CD8-positive, alpha-beta memory T cell (primary cell): Measurements from ENCODE around the gene VEGFD. TPM values are rescaled to one million over a fixed set of nuclear protein-coding genes. Genes with fewer than 3 reads are reported as not detected.
"Not testable (repeated sequence)": the region's sequence is repeated elsewhere in the genome, so short reads cannot be mapped to it uniquely, and the experiment has no call there.

ENCODE experiments used
- CTCF ChIA-PET: fragments of 350-600 bp; sonication (Branson Sonifier 250); formaldehyde crosslinking; loops from one replicate; lab custom pipeline; 2021; ENCODE audit warnings: antibody characterized with exemption; lab: Charles Lee
- POLR2A ChIA-PET: fragments of 350-600 bp; sonication (Branson Sonifier 250); formaldehyde crosslinking; loops from one replicate; lab custom pipeline; 2021; ENCODE audit warnings: antibody characterized with exemption; lab: Charles Lee
- DNase-seq, 5 donors: peaks; one replicate each; pipeline versions ENCODE4 v3.0.0 to v3.0.0-alpha.2; 2020 to 2022; ENCODE audit warnings: mixed read lengths in 1 of 5
- H3K27ac ChIP-seq: one replicate; pipeline ENCODE4 v1.7.0; 2013; ENCODE audit warnings: low read depth, mild to moderate bottlenecking, low read length, moderate library complexity
- H3K27me3 ChIP-seq: 2 replicates; pipeline ENCODE4 v1.7.0; 2013; ENCODE audit warnings: low read length, mild to moderate bottlenecking; ENCODE audit not compliant: insufficient read depth, poor library complexity, severe bottlenecking
- H3K36me3 ChIP-seq: 2 replicates; pipeline ENCODE4 v1.7.0; 2013; ENCODE audit warnings: mild to moderate bottlenecking, low read length, moderate library complexity; ENCODE audit not compliant: insufficient read depth
- H3K4me1 ChIP-seq: 2 replicates; pipeline ENCODE4 v1.7.0; 2013; ENCODE audit warnings: mild to moderate bottlenecking, low read length, moderate library complexity; ENCODE audit not compliant: insufficient read depth
- H3K4me3 ChIP-seq: 2 replicates; pipeline ENCODE4 v1.7.0; 2013; ENCODE audit warnings: mild to moderate bottlenecking, low read length
- H3K9me3 ChIP-seq: 2 replicates; pipeline ENCODE4 v1.7.0; 2013; ENCODE audit warnings: mild to moderate bottlenecking, low read length
- H3K27ac Mint-ChIP-seq, 8 donors: one replicate each; pipeline ENCODE4 v1.8.0; 2020 to 2021; ENCODE audit warnings: mixed read lengths in 8 of 8, mild to moderate bottlenecking in 6 of 8, inconsistent platforms in 3 of 8, moderate library complexity in 3 of 8
- H3K27me3 Mint-ChIP-seq, 2 donors: one replicate each; pipeline ENCODE4 v1.8.0; 2020 to 2021; ENCODE audit warnings: mixed read lengths in 2 of 2, mild to moderate bottlenecking in 1 of 2, moderate library complexity in 1 of 2
- H3K36me3 Mint-ChIP-seq, 3 donors: one replicate each; pipeline ENCODE4 v1.8.0; 2020 to 2021; ENCODE audit warnings: mixed read lengths in 3 of 3, inconsistent platforms in 1 of 3, mild to moderate bottlenecking in 1 of 3
- H3K4me1 Mint-ChIP-seq, 3 donors: one replicate each; pipeline ENCODE4 v1.8.0; 2020 to 2021; ENCODE audit warnings: mixed read lengths in 3 of 3, inconsistent platforms in 1 of 3, mild to moderate bottlenecking in 1 of 3
- H3K4me3 Mint-ChIP-seq, 7 donors: one replicate each; pipeline ENCODE4 v1.8.0; 2020 to 2021; ENCODE audit warnings: mixed read lengths in 7 of 7, mild to moderate bottlenecking in 6 of 7, moderate library complexity in 4 of 7, inconsistent platforms in 2 of 7
- H3K9me3 Mint-ChIP-seq, 5 donors: one replicate each; pipeline ENCODE4 v1.8.0; 2020 to 2022; ENCODE audit warnings: mixed read lengths in 5 of 5, mild to moderate bottlenecking in 3 of 5, moderate library complexity in 2 of 5, inconsistent platforms in 1 of 5
- polyA plus RNA-seq: library from polyadenylated mRNA; unstranded; fragments of 300-500 nt; fragmentation: Illumina TruSeq; gene quantifications from one replicate; pipeline ENCODE4 v1.2.3, GENCODE V29; 2021
- total RNA-seq, 2 experiments: library from RNA; stranded (reverse); gene quantifications; one replicate each; pipeline ENCODE4 v1.2.3, GENCODE V29; 2021

Gene VEGFD
- total and polyA plus RNA-seq, 3 experiments from 2014 or later: not detected

GRCh38 chrX:15315509-15315908 is 68.7 kb downstream of the VEGFD start, which contains the start of gene ASB11:
Gene ASB11 (minus strand): TSS chrX:15315640. CDS start chrX:15315605, 35 bp downstream.
- POLR2A ChIA-PET: no interaction called here
- Mint-ChIP-seq H3K27me3 (peaks cover 0 to 6% of the 10 kb centered on the region in 2 donors), H3K36me3 (peaks cover 0 to 11% (median 1%) of the 10 kb centered on the region in 3 donors), H3K27ac (no peak within 1 kb of the TSS), H3K4me1 (no peaks in the 10 kb centered on the region), H3K4me3 (no peak within 1 kb of the TSS), H3K9me3 (no peaks in the 10 kb centered on the region)
- H3K9me3 ChIP-seq: no peaks in the 10 kb centered on the region
- DNase-seq: no peak
- H3K27me3 ChIP-seq: no peaks in the 10 kb centered on the region
- H3K36me3 ChIP-seq: no peaks in the 10 kb centered on the region
- no peak within 1 kb of the TSS for H3K27ac ChIP-seq
- CTCF ChIA-PET: no interaction called here
- H3K4me1 ChIP-seq: no peaks in the 10 kb centered on the region
- no peak within 1 kb of the TSS for H3K4me3 ChIP-seq

GRCh38 chrX:15314472-15314871 is 69.7 kb downstream of the VEGFD start:
- H3K9me3 Mint-ChIP-seq: no peaks in the 10 kb centered on the region
- POLR2A ChIA-PET: no interaction called here
- CTCF ChIA-PET: no interaction called here

GRCh38 chrX:15311119-15311518 is 73.1 kb downstream of the VEGFD start:
- H3K9me3 ChIP-seq: no peaks in the 10 kb centered on the region
- Mint-ChIP-seq H3K36me3 (no peaks in the 10 kb centered on the region), H3K27me3 (peaks cover under 1 to 3% of the 10 kb centered on the region in 2 donors), H3K27ac (no peak overlapping the region), H3K4me1 (no peaks in the 10 kb centered on the region), H3K9me3 (no peaks in the 10 kb centered on the region), H3K4me3 (no peak overlapping the region)
- H3K27ac ChIP-seq: no peak overlapping the region
- no peak for DNase-seq
- ChIA-PET POLR2A (no interaction called here), CTCF (interaction anchor here (1.0 kb wide), 1 partner anchor 15 kb away, joined by 3 read pairs; no protein-coding TSS in a partner anchor)
- no peak overlapping the region for H3K4me3 ChIP-seq
- no peaks in the 10 kb centered on the region for H3K27me3 ChIP-seq
- no peaks in the 10 kb centered on the region for H3K4me1 ChIP-seq
- H3K36me3 ChIP-seq: no peaks in the 10 kb centered on the region

More at GRCh38 chrX:15314472-15314871, 69.7 kb downstream of the VEGFD start:
- no peaks in the 10 kb centered on the region for H3K36me3 ChIP-seq
- DNase-seq: no peak
- no peak overlapping the region for H3K4me3 ChIP-seq
- no peak overlapping the region for H3K27ac ChIP-seq
- H3K9me3 ChIP-seq: no peaks in the 10 kb centered on the region
- Mint-ChIP-seq H3K36me3 (peaks cover 0 to 7% (median 1%) of the 10 kb centered on the region in 3 donors), H3K27me3 (peaks cover 0 to 3% of the 10 kb centered on the region in 2 donors), H3K4me1 (no peaks in the 10 kb centered on the region), H3K27ac (no peak overlapping the region), H3K4me3 (no peak overlapping the region)
- no peaks in the 10 kb centered on the region for H3K4me1 ChIP-seq
- H3K27me3 ChIP-seq: no peaks in the 10 kb centered on the region

GRCh38 chrX:15310117-15310516 is 74.1 kb downstream of the VEGFD start:
- no peaks in the 10 kb centered on the region for H3K9me3 ChIP-seq
- H3K9me3 Mint-ChIP-seq: no peaks in the 10 kb centered on the region
- POLR2A ChIA-PET: no interaction called here
- no peaks in the 10 kb centered on the region for H3K27me3 ChIP-seq
- H3K27ac Mint-ChIP-seq: no peak overlapping the region
- H3K4me3 ChIP-seq: no peak overlapping the region
- H3K36me3 ChIP-seq: no peaks in the 10 kb centered on the region
- H3K27ac ChIP-seq: no peak overlapping the region
- no peak overlapping the region for H3K4me3 Mint-ChIP-seq
- no peak for DNase-seq
- H3K27me3 Mint-ChIP-seq: peaks cover 4 to 8% of the 10 kb centered on the region in 2 donors
- CTCF ChIA-PET: interaction anchor here (1.6 kb wide), 1 partner anchor 10 kb away, joined by 3 read pairs; no protein-coding TSS in a partner anchor
- H3K4me1 Mint-ChIP-seq: no peaks in the 10 kb centered on the region
- H3K4me1 ChIP-seq: no peaks in the 10 kb centered on the region
- H3K36me3 Mint-ChIP-seq: no peaks in the 10 kb centered on the region

- DNase-seq, H3K4me1 Mint-ChIP-seq, H3K27ac ChIP-seq, H3K4me3 Mint-ChIP-seq, H3K27me3 ChIP-seq, H3K4me1 ChIP-seq, POLR2A ChIA-PET, H3K4me3 ChIP-seq, H3K27me3 Mint-ChIP-seq, H3K36me3 Mint-ChIP-seq, H3K9me3 ChIP-seq, CTCF ChIA-PET, H3K9me3 Mint-ChIP-seq, H3K36me3 ChIP-seq, H3K27ac Mint-ChIP-seq: not testable (repeated sequence)
Measured at GRCh38 chrX:15305899-15306298, 78.3 kb downstream of the VEGFD start.

GRCh38 chrX:15301924-15302323 is 82.3 kb downstream of the VEGFD start:
- ChIA-PET CTCF (no interaction called here), POLR2A (no interaction called here)
- Mint-ChIP-seq H3K27ac (peak overlapping the region in 1 of 8 donors; percentile 21), H3K4me1 (peaks cover 0 to 5% (median 5%) of the 10 kb centered on the region in 3 donors), H3K9me3 (no peaks in the 10 kb centered on the region), H3K27me3 (peaks cover 4 to 10% of the 10 kb centered on the region in 2 donors), H3K36me3 (no peaks in the 10 kb centered on the region), H3K4me3 (no peak overlapping the region)
- H3K4me3 ChIP-seq: no peak overlapping the region
- H3K4me1 ChIP-seq: no peaks in the 10 kb centered on the region
- H3K9me3 ChIP-seq: no peaks in the 10 kb centered on the region
- no peaks in the 10 kb centered on the region for H3K36me3 ChIP-seq
- DNase-seq: no peak
- H3K27ac ChIP-seq: no peak overlapping the region
- no peaks in the 10 kb centered on the region for H3K27me3 ChIP-seq

GRCh38 chrX:15299941-15300851 is 84.0 kb downstream of the VEGFD start:
- Mint-ChIP-seq H3K4me3 (no peak overlapping the region), H3K27ac (no peak overlapping the region), H3K4me1 (peaks cover 0 to 5% (median 5%) of the 10 kb centered on the region in 3 donors), H3K9me3 (no peaks in the 10 kb centered on the region), H3K27me3 (peaks cover 0 to 8% of the 10 kb centered on the region in 2 donors), H3K36me3 (no peaks in the 10 kb centered on the region)
- Histone ChIP-seq H3K27ac (no peak overlapping the region), H3K27me3 (no peaks in the 10 kb centered on the region), H3K36me3 (no peaks in the 10 kb centered on the region), H3K4me3 (no peak overlapping the region), H3K9me3 (no peaks in the 10 kb centered on the region), H3K4me1 (no peaks in the 10 kb centered on the region)
- POLR2A ChIA-PET: no interaction called here
- CTCF ChIA-PET: interaction anchor here (1.0 kb wide), 1 partner anchor 9 kb away, joined by 3 read pairs; no protein-coding TSS in a partner anchor
- no peak for DNase-seq

- H3K27me3 Mint-ChIP-seq: peaks cover 0 to 8% of the 10 kb centered on the region in 2 donors
- CTCF ChIA-PET: no interaction called here
Measured at GRCh38 chrX:15298780-15299179, 85.4 kb downstream of the VEGFD start.

More at GRCh38 chrX:15298780-15299179, 85.4 kb downstream of the VEGFD start:
- Histone ChIP-seq H3K27me3 (no peaks in the 10 kb centered on the region), H3K4me3 (no peak overlapping the region), H3K27ac (no peak overlapping the region), H3K4me1 (no peaks in the 10 kb centered on the region), H3K9me3 (no peaks in the 10 kb centered on the region), H3K36me3 (no peaks in the 10 kb centered on the region)
- Mint-ChIP-seq H3K4me3 (no peak overlapping the region), H3K27ac (no peak overlapping the region), H3K36me3 (no peaks in the 10 kb centered on the region), H3K9me3 (no peaks in the 10 kb centered on the region), H3K4me1 (peaks cover 0 to 5% (median 5%) of the 10 kb centered on the region in 3 donors)
- POLR2A ChIA-PET: no interaction called here
- DNase-seq: no peak
